Activated CD4-positive, alpha-beta T cell treated with anti-CD3 and anti-CD28 coated beads, Interleukin-10, Interleukin-2, amounts not matched to agents 100 ng/mL and 50 ng/mL, durations not matched to agents 16 hours and 8 hours (primary cell): ENCODE data around the gene GCN1.
A peak's percentile ranks its signal among the peaks of the same experiment; 100 is the strongest.

Experiments used
- DNase-seq: peaks from one replicate; pipeline ENCODE4 v3.0.0-alpha.2; 2020

Gene GCN1

GRCh38 chr12:120115692-120116440, 78.6 kb downstream of the GCN1 start:
- peak; percentile 61 for DNase-seq

DNA sequence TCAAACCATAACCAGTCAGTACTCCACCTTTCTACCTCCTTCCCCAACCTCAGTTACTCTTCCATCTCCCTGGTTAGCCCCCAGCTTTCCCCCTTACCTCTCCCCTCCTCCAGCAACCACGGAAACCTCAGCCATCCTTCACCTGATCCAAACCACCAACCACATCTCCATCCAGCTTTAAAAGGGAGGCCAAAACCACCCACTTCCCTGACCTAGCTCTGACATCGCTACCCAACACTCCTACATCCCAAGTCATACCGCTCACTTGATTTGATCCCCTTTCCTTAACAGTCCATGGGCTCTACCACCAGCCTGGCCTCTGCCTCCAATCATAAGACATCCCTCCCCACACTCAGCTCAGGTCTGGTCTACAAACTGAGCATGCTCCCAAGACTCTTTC, 79.4 kb downstream of the GCN1 start:
- DNase-seq, result no peak

GRCh38 chr12:120110550-120111501, 83.7 kb downstream of the GCN1 start:
- DNase-seq, result peak; percentile 70

DNA sequence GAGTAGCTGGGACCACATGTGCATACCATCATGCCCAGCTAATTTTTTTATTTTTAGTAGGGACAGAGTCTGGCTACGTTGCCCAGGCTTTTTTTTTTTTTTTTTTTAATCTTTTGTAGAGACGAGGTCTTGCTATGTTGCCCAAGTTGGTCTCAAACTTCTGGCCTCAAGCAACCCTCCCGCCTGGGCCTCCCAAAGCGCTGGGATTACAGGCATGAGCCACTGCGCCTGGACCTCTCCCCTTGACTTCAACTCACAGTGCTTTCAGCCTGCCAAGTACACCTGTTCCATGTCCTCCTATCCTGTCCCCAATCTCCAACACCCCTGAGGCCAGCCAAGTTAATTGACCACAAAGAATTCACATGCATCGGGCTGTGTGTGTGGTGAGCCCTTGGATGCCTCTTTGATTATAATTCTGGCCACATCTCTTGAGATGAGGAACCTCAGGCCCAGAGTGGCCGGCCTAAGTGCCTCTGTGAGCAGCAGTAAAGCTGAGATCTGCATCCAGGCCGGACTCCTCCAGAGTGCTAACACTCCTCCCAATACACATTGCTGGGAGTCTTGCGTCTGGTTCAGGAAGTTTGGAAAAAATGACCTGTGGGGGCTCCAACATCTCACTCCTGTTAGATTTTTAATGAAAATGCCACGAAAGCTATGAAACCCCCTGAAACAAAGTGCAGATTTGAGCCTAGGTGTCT, 84.8 kb downstream of the GCN1 start:
- no peak for DNase-seq

GRCh38 chr12:120106151-120106550, 88.4 kb downstream of the GCN1 start:
- DNase-seq, result no peak

- DNase-seq, result no peak
Observed at GRCh38 chr12:120103371-120103770, 91.1 kb downstream of the GCN1 start.

DNA sequence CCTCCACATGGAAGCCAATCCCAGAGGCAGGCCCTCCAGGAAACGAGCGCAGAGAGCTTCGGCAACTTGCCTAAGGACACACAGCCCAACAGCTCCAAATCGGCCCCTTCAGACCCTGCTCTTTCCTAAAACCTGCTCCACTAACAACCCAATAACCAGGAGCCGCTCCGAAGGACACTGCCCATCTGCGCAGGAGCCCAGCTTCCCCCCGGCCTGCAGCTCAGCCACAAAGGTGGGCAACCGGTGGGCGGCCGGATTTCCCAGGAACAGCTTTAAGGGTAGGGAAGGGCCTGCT, 91.5 kb downstream of the GCN1 start:
- DNase-seq, result no peak

- DNase-seq, result no peak
Observed at GRCh38 chr12:120102189-120103043, 92.1 kb downstream of the GCN1 start.

GRCh38 chr12:120101617-120102016, 92.9 kb downstream of the GCN1 start:
- no peak for DNase-seq

DNA sequence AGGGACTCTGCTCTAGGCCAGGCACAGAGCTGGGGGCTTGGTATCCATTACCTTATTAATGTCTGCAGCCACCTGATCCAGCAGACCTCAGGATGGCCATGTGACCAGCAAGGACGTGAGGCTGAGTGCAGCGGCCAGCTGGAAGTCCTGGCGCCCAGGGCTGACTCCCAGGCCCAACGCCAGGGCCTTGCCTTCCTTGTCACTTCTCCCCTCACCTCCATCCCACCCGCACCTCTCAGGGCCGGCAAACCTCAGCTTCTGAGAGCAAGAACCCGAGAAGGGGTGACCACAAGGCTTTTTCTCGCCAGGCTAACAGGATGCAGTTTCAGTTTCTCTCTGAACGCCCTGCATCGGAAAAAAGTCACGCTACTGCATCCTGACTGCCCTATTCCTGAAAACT, 93.3 kb downstream of the GCN1 start:
- DNase-seq, result no peak

- no peak for DNase-seq
Observed at GRCh38 chr12:120100630-120101029, 93.9 kb downstream of the GCN1 start.

- DNase-seq, result no peak
Observed at GRCh38 chr12:120099738-120100137, 94.8 kb downstream of the GCN1 start.

DNA sequence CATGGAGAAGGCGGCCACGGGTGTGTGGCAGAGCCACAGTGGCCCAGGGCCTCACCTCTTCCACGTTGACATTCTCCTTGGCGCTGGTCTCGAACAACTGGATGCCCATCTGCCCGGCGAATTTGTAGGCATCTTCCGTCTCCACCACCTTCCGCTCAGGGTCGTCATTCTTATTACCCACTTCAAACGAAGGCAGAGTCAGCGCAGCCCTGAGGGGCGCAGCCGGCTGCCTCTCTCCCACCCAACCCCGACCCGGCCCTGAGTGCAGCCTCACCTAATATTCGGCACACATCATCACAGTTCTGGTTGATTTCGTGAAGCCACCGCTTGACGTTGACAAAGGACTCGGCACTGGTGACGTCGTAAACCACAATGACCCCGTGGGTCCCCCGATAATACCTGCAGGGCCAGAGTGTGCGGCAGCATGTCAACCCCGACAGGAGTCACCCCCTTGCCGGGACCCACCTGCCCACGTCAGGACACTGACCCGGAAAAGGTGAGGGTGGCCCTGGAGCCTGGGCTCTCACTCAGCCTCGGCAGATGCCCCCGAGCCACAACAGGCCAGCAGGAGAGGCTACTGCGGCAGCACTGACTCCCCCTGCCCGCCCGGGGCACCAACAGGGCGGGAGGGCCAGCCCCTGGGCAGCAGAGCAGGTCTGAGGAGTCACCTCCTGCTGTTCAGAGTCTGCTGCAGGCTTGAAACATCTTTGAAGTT, 95.6 kb downstream of the GCN1 start:
- DNase-seq, result no peak

- DNase-seq, result no peak
Observed at GRCh38 chr12:120096671-120097202, 97.8 kb downstream of the GCN1 start.

DNA sequence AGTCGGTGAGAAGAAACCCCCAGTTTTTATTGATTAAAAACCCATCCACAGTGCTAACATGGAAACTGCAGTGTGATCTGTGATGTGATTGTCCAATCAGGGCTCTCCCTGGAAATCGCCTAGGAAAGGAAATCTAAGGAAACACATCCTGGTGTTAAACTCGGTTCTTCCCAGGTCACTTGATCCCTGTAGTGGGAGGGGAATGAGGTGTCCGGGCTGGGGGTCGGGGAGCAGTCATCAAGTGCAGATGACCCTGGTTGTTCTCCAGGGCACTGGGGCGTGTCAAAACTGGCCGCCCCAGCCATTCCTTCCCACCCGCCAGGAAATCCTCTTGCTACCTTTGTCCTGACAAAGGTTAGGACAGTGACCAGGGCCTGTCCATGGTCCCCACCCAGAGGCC, 98.8 kb downstream of the GCN1 start:
- no peak for DNase-seq

GRCh38 chr12:120095331-120095730, 99.2 kb downstream of the GCN1 start:
- DNase-seq, result no peak

DNA sequence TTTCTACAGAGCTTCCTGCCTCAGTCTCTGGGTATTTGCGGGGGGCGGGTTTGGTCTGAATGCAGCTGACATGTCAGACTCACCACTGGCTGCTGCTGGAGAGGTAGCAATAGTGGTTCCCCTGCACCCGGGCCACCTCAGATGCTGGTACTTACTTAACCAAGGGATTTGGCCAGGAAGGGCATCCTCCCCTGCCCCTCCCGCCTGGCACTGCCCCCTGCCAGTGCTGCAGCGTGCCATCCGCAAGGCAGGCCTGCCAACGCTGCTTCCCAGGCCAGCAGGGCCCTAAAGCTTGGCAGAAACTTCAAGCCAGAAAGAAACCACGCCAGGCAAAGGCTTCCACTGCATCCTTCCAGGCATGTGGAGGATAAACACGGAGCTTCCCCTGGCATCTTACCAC, 100.0 kb downstream of the GCN1 start:
- DNase-seq, result no peak

DNA sequence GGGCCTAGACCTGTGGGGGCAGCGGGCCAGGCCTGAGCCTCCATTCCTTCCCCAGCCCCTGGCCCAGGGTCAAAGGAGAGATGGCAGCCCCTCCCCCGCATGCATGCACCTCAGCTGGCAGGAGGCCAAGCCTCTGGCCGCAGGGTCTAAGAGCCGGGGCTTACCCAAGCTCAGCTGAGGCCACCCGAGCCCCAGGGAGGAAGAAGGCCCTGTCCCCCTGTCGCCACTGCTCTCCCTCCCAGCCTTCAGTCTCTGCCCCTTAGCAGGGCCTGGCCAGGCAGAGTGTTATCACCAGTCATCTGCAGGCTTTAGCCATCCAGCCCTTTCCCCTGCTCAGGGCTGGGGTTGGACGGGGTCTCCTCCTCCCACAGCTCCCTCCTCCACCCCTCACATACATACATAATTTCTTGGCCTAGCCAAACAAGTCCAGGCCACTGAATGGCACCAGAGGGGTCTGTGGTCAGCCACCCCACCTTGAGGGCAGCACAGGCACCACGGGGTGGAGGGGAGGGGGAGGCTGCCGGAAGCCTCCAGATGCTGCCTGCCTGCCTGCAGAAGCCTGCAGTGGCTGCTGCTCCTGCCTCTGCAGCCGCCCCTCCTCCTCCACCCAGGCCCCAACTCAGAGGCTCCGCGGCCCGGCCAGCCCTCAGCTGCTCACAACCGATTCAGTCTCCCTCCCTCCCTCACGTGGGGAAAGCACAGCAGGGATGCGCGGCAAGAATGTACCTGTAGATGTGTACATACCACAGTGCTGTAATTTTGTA, 100.7 kb downstream of the GCN1 start:
- DNase-seq, result no peak

DNA sequence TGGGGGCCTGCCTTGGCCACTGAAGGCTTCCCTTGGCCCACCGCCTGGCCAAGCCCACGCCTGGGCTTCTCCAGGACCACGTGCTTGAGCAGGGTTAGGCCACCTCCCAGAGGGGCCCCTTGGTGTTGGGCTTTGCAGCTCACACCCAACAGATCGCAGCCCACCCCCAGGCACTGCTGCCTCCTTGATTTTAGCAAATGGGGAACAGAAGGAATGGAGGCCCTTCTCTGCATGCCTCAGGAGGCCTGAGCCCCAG, 101.3 kb downstream of the GCN1 start:
- no peak for DNase-seq

DNA sequence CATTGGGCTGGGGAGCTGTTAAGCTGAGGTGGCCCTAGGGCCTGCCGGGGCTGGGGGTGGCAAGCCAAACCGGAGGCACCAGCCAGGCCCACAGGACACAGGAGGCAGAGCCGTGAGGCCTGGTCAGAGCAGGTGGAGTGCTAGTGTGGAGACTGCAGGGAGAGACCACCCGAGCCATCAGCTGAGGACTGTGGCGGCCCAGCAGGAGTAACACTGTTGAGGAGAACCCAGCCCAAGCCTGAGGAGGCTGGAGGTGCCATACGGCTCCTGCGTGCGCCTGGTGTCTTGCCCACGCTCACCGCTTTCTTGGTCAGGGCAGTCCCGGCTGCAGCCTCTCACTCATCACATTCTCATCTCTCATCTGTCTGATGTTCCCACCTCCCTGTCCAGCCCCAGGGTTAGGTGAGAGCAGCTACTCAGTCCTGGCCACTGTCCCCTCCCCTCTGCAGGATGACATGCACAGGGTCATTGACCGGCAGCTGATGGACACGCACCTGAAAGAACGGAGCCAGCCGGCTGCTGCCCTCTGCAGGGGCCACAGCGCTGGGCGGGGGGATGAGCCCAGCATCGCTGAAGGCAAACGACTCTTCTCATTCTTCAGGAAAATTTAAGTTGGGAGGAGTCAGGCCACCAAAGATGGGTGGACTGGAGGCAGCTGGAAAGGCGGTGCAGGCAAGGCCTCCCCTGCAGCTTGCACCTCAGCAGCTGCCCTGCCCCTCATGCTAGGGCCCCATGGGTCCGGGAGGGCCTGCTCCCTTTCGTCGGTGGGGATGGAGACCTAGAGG, 101.8 kb downstream of the GCN1 start:
- DNase-seq, result no peak
